Activated CD4-positive, alpha-beta T cell treated with anti-CD3 and anti-CD28 coated beads, Interleukin-2, Interleukin-6, amounts not matched to agents 100 ng/mL and 50 ng/mL, durations not matched to agents 16 hours and 8 hours (primary cell): ENCODE measurements around the gene CPA2.
"Not testable (repeated sequence)": the region's sequence is repeated elsewhere in the genome, so short reads cannot be mapped to it uniquely, and the experiment has no call there.

Source experiments
- DNase-seq: peaks from one replicate; pipeline ENCODE4 v3.0.0-alpha.2; 2020

Gene CPA2

GRCh38 chr7:130266258-130266960 lies at the start of gene CPA2:
CPA2 (plus strand) TSS chr7:130266863; CDS start chr7:130266882, 19 bp downstream.
- no peak for DNase-seq

GRCh38 chr7:130218806-130219620 lies 47.6 kb upstream of the CPA2 start:
- DNase-seq = no peak

- DNase-seq = no peak
These were observed 46.8 kb upstream of the CPA2 start for GRCh38 chr7:130219871-130220270.

- DNase-seq = no peak
These were observed 44.9 kb upstream of the CPA2 start for GRCh38 chr7:130221746-130222145.

- no peak for DNase-seq
These were observed 43.0 kb upstream of the CPA2 start for GRCh38 chr7:130223646-130224045.

- DNase-seq = no peak
These were observed 42.5 kb upstream of the CPA2 start for GRCh38 chr7:130224210-130224609.

- DNase-seq = not testable (repeated sequence)
These were observed 41.7 kb upstream of the CPA2 start for GRCh38 chr7:130224923-130225322.

GRCh38 chr7:130226333-130226732 lies 40.3 kb upstream of the CPA2 start:
- no peak for DNase-seq

- no peak for DNase-seq
These were observed 38.6 kb upstream of the CPA2 start for GRCh38 chr7:130227883-130228575.

GRCh38 chr7:130228840-130229502 lies 37.7 kb upstream of the CPA2 start:
- no peak for DNase-seq

- not testable (repeated sequence) for DNase-seq
These were observed 36.7 kb upstream of the CPA2 start for GRCh38 chr7:130229981-130230380.

GRCh38 chr7:130231792-130232191 lies 34.9 kb upstream of the CPA2 start:
- DNase-seq = no peak

- DNase-seq = no peak
These were observed 34.5 kb upstream of the CPA2 start for GRCh38 chr7:130232209-130232608.

GRCh38 chr7:130234078-130234477 lies 32.6 kb upstream of the CPA2 start:
- DNase-seq = no peak

GRCh38 chr7:130236361-130236760 lies 30.3 kb upstream of the CPA2 start:
- not testable (repeated sequence) for DNase-seq

- DNase-seq = no peak
These were observed 26.4 kb upstream of the CPA2 start for GRCh38 chr7:130240240-130240639.

GRCh38 chr7:130242198-130243014 lies 24.3 kb upstream of the CPA2 start:
- peak; percentile 66 for DNase-seq

- peak; percentile 27 for DNase-seq
These were observed 23.2 kb upstream of the CPA2 start for GRCh38 chr7:130243486-130243885.

- DNase-seq = not testable (repeated sequence)
These were observed 20.2 kb upstream of the CPA2 start for GRCh38 chr7:130246491-130246890.

- not testable (repeated sequence) for DNase-seq
These were observed 17.8 kb upstream of the CPA2 start for GRCh38 chr7:130248842-130249241.

- DNase-seq = not testable (repeated sequence)
These were observed 17.0 kb upstream of the CPA2 start for GRCh38 chr7:130249626-130250025.

GRCh38 chr7:130254555-130254954 lies 12.1 kb upstream of the CPA2 start:
- no peak for DNase-seq
